Lower leg skin (tissue), 3 donors: ENCODE measurements around the gene YOD1.

Source experiments
- CTCF ChIP-seq, 3 donors: fragments of 450-650 bp; IDR thresholded peaks; one replicate each; pipeline ENCODE4 v1.5.1; 2016; ENCODE audit warnings: antibody characterized with exemption in 3 of 3, mild to moderate bottlenecking in 3 of 3, moderate library complexity in 2 of 3
- POLR2A ChIP-seq, 2 donors: fragments of 450-650 bp; IDR thresholded peaks; one replicate each; pipeline ENCODE4 v1.6.1; 2016 to 2017; ENCODE audit warnings: antibody characterized with exemption in 2 of 2, mild to moderate bottlenecking in 1 of 2, moderate library complexity in 1 of 2

- no peak for TF ChIP-seq POLR2A (IDR thresholded peaks at IDR 0.05)
- no peak for TF ChIP-seq CTCF (IDR thresholded peaks at IDR 0.05)
These were observed 3.5 kb downstream of the YOD1 start for GRCh38 chr1:207047505-207047904.
